ENCODE data around the gene PRDM12.

PRDM12 gene

GRCh38 chr9:130632841-130633240 lies 31.6 kb upstream of the PRDM12 start:
- no peak for DNase-seq
- H3K4me1 ChIP-seq (ENCODE audit: control insufficient read depth in 1 of 2, insufficient read depth in 2 of 2, low read length in 2 of 2): no peaks in the 10 kb centered on the region
- no peak overlapping the region for H3K18ac ChIP-seq (ENCODE audit: low read length)
- no peak overlapping the region for H4K8ac ChIP-seq (ENCODE audit: low read depth, low read length)
- no peak overlapping the region for H3K4me3 ChIP-seq (ENCODE audit: low read depth, low read length)
- no peak overlapping the region for H2AFZ ChIP-seq (ENCODE audit: insufficient read depth, low read length, poor library complexity)
- H4K12ac ChIP-seq (ENCODE audit: low read depth, low read length): no peak overlapping the region
- H3K79me2 ChIP-seq (ENCODE audit: control insufficient read depth, insufficient read depth, low read length, poor library complexity): no peaks in the 10 kb centered on the region
- no peak overlapping the region for H3K27ac ChIP-seq (ENCODE audit: low read depth, low read length)
- no peaks in the 10 kb centered on the region for H3K27me3 ChIP-seq (ENCODE audit: insufficient read depth, low read length)
- H3K14ac ChIP-seq (ENCODE audit: low read length): no peak overlapping the region
- H2BK12ac ChIP-seq (ENCODE audit: low read length): no peak overlapping the region
- no CpG with 5 or more reads among the region's 7 CpGs for WGBS (ENCODE audit: extremely low coverage, insufficient coverage, insufficient read length)
- no peaks in the 10 kb centered on the region for H3K79me1 ChIP-seq (ENCODE audit: low read length)
- H3K9me3 ChIP-seq (ENCODE audit: insufficient read depth, low read depth, low read length): no peaks in the 10 kb centered on the region
- H3K4me2 ChIP-seq (ENCODE audit: low read length): no peak overlapping the region
- no peak overlapping the region for H2BK5ac ChIP-seq (ENCODE audit: low read depth, low read length, poor library complexity)
- no peak overlapping the region for H3K4ac ChIP-seq (ENCODE audit: low read depth, low read length)
- no peak overlapping the region for H2AK5ac ChIP-seq (ENCODE audit: low read length)
- H3K9ac ChIP-seq (ENCODE audit: low read length): no peak overlapping the region
- H3K36me3 ChIP-seq (ENCODE audit: control insufficient read depth in 1 of 2, insufficient read depth in 2 of 2, low read length in 2 of 2): peaks cover 81 to 85% of the 10 kb centered on the region in 2 experiments
- H4K91ac ChIP-seq (ENCODE audit: low read depth, low read length): no peak overlapping the region
- H3K23ac ChIP-seq (ENCODE audit: low read length): no peak overlapping the region
- no peak overlapping the region for H2BK120ac ChIP-seq (ENCODE audit: insufficient read depth, low read length, poor library complexity)

- no peaks in the 10 kb centered on the region for H3K79me2 ChIP-seq (ENCODE audit: control insufficient read depth, insufficient read depth, low read length, poor library complexity)
- no peak overlapping the region for H3K4me3 ChIP-seq (ENCODE audit: low read depth, low read length)
- peaks cover 81 to 83% of the 10 kb centered on the region in 2 experiments for H3K36me3 ChIP-seq (ENCODE audit: control insufficient read depth in 1 of 2, insufficient read depth in 2 of 2, low read length in 2 of 2)
- H3K27me3 ChIP-seq (ENCODE audit: insufficient read depth, low read length): no peaks in the 10 kb centered on the region
- DNase-seq: no peak
- no peak overlapping the region for H3K23ac ChIP-seq (ENCODE audit: low read length)
- no peak overlapping the region for H3K4ac ChIP-seq (ENCODE audit: low read depth, low read length)
- H2BK120ac ChIP-seq (ENCODE audit: insufficient read depth, low read length, poor library complexity): no peak overlapping the region
- H3K4me1 ChIP-seq (ENCODE audit: control insufficient read depth in 1 of 2, insufficient read depth in 2 of 2, low read length in 2 of 2): no peaks in the 10 kb centered on the region
- H3K27ac ChIP-seq (ENCODE audit: low read depth, low read length): no peak overlapping the region
- no peak overlapping the region for H3K4me2 ChIP-seq (ENCODE audit: low read length)
- no peak overlapping the region for H2AFZ ChIP-seq (ENCODE audit: insufficient read depth, low read length, poor library complexity)
- H4K8ac ChIP-seq (ENCODE audit: low read depth, low read length): no peak overlapping the region
- no peak overlapping the region for H2BK5ac ChIP-seq (ENCODE audit: low read depth, low read length, poor library complexity)
- WGBS (ENCODE audit: extremely low coverage, insufficient coverage, insufficient read length): no CpG with 5 or more reads among the region's 25 CpGs
- no peak overlapping the region for H4K91ac ChIP-seq (ENCODE audit: low read depth, low read length)
- no peak overlapping the region for H3K18ac ChIP-seq (ENCODE audit: low read length)
- H3K9ac ChIP-seq (ENCODE audit: low read length): no peak overlapping the region
- peaks cover 3% of the 10 kb centered on the region for H3K9me3 ChIP-seq (ENCODE audit: insufficient read depth, low read depth, low read length)
- H2BK12ac ChIP-seq (ENCODE audit: low read length): no peak overlapping the region
- H3K79me1 ChIP-seq (ENCODE audit: low read length): no peaks in the 10 kb centered on the region
- H3K14ac ChIP-seq (ENCODE audit: low read length): no peak overlapping the region
- no peak overlapping the region for H4K12ac ChIP-seq (ENCODE audit: low read depth, low read length)
- no peak overlapping the region for H2AK5ac ChIP-seq (ENCODE audit: low read length)
Measured at GRCh38 chr9:130633336-130634190, 30.8 kb upstream of the PRDM12 start.

GRCh38 chr9:130634191-130634768 lies 30.1 kb upstream of the PRDM12 start:
- no CpG with 5 or more reads among the region's 14 CpGs for WGBS (ENCODE audit: extremely low coverage, insufficient coverage, insufficient read length)

GRCh38 chr9:130634801-130635200 lies 29.6 kb upstream of the PRDM12 start:
- no CpG with 5 or more reads among the region's 8 CpGs for whole genome bisulfite sequencing (ENCODE audit: extremely low coverage, insufficient coverage, insufficient read length)
- Histone ChIP-seq H3K36me3 (ENCODE audit: control insufficient read depth in 1 of 2, insufficient read depth in 2 of 2, low read length in 2 of 2) (peaks cover 75 to 79% of the 10 kb centered on the region in 2 experiments), H4K8ac (ENCODE audit: low read depth, low read length) (no peak overlapping the region), H3K27me3 (ENCODE audit: insufficient read depth, low read length) (no peaks in the 10 kb centered on the region), H3K4me2 (ENCODE audit: low read length) (no peak overlapping the region), H4K91ac (ENCODE audit: low read depth, low read length) (no peak overlapping the region), H2AK5ac (ENCODE audit: low read length) (no peak overlapping the region), H3K9me3 (ENCODE audit: insufficient read depth, low read depth, low read length) (peaks cover 4% of the 10 kb centered on the region), H2BK12ac (ENCODE audit: low read length) (no peak overlapping the region), H2BK5ac (ENCODE audit: low read depth, low read length, poor library complexity) (no peak overlapping the region), H3K4me3 (ENCODE audit: low read depth, low read length) (no peak overlapping the region), H3K14ac (ENCODE audit: low read length) (no peak overlapping the region), H2AFZ (ENCODE audit: insufficient read depth, low read length, poor library complexity) (no peak overlapping the region), H3K79me2 (ENCODE audit: control insufficient read depth, insufficient read depth, low read length, poor library complexity) (no peaks in the 10 kb centered on the region), H2BK120ac (ENCODE audit: insufficient read depth, low read length, poor library complexity) (no peak overlapping the region), H3K27ac (ENCODE audit: low read depth, low read length) (no peak overlapping the region), H3K9ac (ENCODE audit: low read length) (no peak overlapping the region), H4K12ac (ENCODE audit: low read depth, low read length) (no peak overlapping the region), H3K23ac (ENCODE audit: low read length) (no peak overlapping the region), H3K79me1 (ENCODE audit: low read length) (no peaks in the 10 kb centered on the region), H3K4me1 (ENCODE audit: control insufficient read depth in 1 of 2, insufficient read depth in 2 of 2, low read length in 2 of 2) (no peaks in the 10 kb centered on the region), H3K18ac (ENCODE audit: low read length) (no peak overlapping the region), H3K4ac (ENCODE audit: low read depth, low read length) (no peak overlapping the region)
- no peak for DNase-seq

More at GRCh38 chr9:130634191-130634768, 30.1 kb upstream of the PRDM12 start:
- peaks cover 4% of the 10 kb centered on the region for H3K9me3 ChIP-seq (ENCODE audit: insufficient read depth, low read depth, low read length)
- no peak overlapping the region for H3K4ac ChIP-seq (ENCODE audit: low read depth, low read length)
- no peak overlapping the region for H4K12ac ChIP-seq (ENCODE audit: low read depth, low read length)
- H3K9ac ChIP-seq (ENCODE audit: low read length): no peak overlapping the region
- H2AFZ ChIP-seq (ENCODE audit: insufficient read depth, low read length, poor library complexity): no peak overlapping the region
- no peak overlapping the region for H2AK5ac ChIP-seq (ENCODE audit: low read length)
- H3K23ac ChIP-seq (ENCODE audit: low read length): no peak overlapping the region
- no peak overlapping the region for H3K14ac ChIP-seq (ENCODE audit: low read length)
- no peak for DNase-seq
- H2BK120ac ChIP-seq (ENCODE audit: insufficient read depth, low read length, poor library complexity): no peak overlapping the region
- no peak overlapping the region for H3K4me3 ChIP-seq (ENCODE audit: low read depth, low read length)
- H3K79me2 ChIP-seq (ENCODE audit: control insufficient read depth, insufficient read depth, low read length, poor library complexity): no peaks in the 10 kb centered on the region
- no peak overlapping the region for H2BK5ac ChIP-seq (ENCODE audit: low read depth, low read length, poor library complexity)
- peaks cover 79 to 82% of the 10 kb centered on the region in 2 experiments for H3K36me3 ChIP-seq (ENCODE audit: control insufficient read depth in 1 of 2, insufficient read depth in 2 of 2, low read length in 2 of 2)
- H3K79me1 ChIP-seq (ENCODE audit: low read length): no peaks in the 10 kb centered on the region
- no peaks in the 10 kb centered on the region for H3K4me1 ChIP-seq (ENCODE audit: control insufficient read depth in 1 of 2, insufficient read depth in 2 of 2, low read length in 2 of 2)
- H4K8ac ChIP-seq (ENCODE audit: low read depth, low read length): no peak overlapping the region
- no peak overlapping the region for H3K27ac ChIP-seq (ENCODE audit: low read depth, low read length)
- no peak overlapping the region for H3K18ac ChIP-seq (ENCODE audit: low read length)
- H2BK12ac ChIP-seq (ENCODE audit: low read length): no peak overlapping the region
- H3K4me2 ChIP-seq (ENCODE audit: low read length): no peak overlapping the region
- H4K91ac ChIP-seq (ENCODE audit: low read depth, low read length): no peak overlapping the region
- no peaks in the 10 kb centered on the region for H3K27me3 ChIP-seq (ENCODE audit: insufficient read depth, low read length)

Data from trophoblast cell (in vitro differentiated cells and primary cell).